Cardiac muscle cell (in vitro differentiated cells and primary cell): ENCODE data around the gene TMEM115. TPM values are rescaled to one million over a fixed set of nuclear protein-coding genes. Genes with fewer than 3 reads are reported as not detected.

Experiments used
- DNase-seq, 2 donors: peaks; one replicate each; pipeline versions ENCODE4 v3.0.0 to v3.0.0-alpha.2; 2010 to 2017; ENCODE audit warnings: low read depth in 1 of 2, low spot score in 1 of 2
- H3K27ac ChIP-seq: fragments of 200-600 bp; sonication (generic); 2 replicates; pipeline ENCODE4 v1.5.1; 2016
- H3K27me3 ChIP-seq: fragments of 200-600 bp; sonication (generic); 2 replicates; pipeline ENCODE4 v1.6.0; 2016; ENCODE audit warnings: control low read depth
- H3K36me3 ChIP-seq: fragments of 200-600 bp; sonication (generic); 2 replicates; pipeline ENCODE4 v1.5.1; 2016; ENCODE audit warnings: control low read depth
- H3K4me1 ChIP-seq: fragments of 200-600 bp; sonication (generic); 2 replicates; pipeline ENCODE4 v1.8.1; 2017; ENCODE audit warnings: low read depth, mild to moderate bottlenecking, mixed run types
- H3K4me3 ChIP-seq: fragments of 200-600 bp; sonication (generic); 2 replicates; pipeline ENCODE4 v1.5.1; 2016; ENCODE audit warnings: mild to moderate bottlenecking
- H3K9me3 ChIP-seq: fragments of 200-600 bp; sonication (generic); 2 replicates; pipeline ENCODE4 v1.5.1; 2017; ENCODE audit warnings: low read depth, mild to moderate bottlenecking, control low read depth
- CTCF ChIP-seq: IDR thresholded peaks from 2 replicates; pipeline ENCODE4 v1.5.1; 2012; ENCODE audit warnings: low read depth, mild to moderate bottlenecking, low read length
- polyA plus RNA-seq: library from polyadenylated mRNA; unstranded; fragments of >200 nt; fragmentation: Nextera tagmentation; extraction: Ambion mirVana; gene quantifications from 2 replicates; pipeline ENCODE4 v1.2.1, GENCODE V29; 2016
- total RNA-seq: library from RNA; depleted of rRNA; stranded (reverse); fragments of >200 nt; gene quantifications from 2 replicates; pipeline ENCODE4 v1.2.3, GENCODE V29; 2016

The TMEM115 gene
- total and polyA plus RNA-seq, 2 experiments from 2014 or later, result 57.9 to 67.0 TPM

GRCh38 chr3:50354850-50355249 lies 4.5 kb downstream of the TMEM115 start:
- no peak overlapping the region for H3K4me3 ChIP-seq
- peaks cover 10% of the 10 kb centered on the region for H3K36me3 ChIP-seq

GRCh38 chr3:50354186-50354764 lies 5.0 kb downstream of the TMEM115 start:
- no peak overlapping the region for H3K4me3 ChIP-seq
- DNase-seq, result no peak
- no peaks in the 10 kb centered on the region for H3K9me3 ChIP-seq
- peaks cover 28% of the 10 kb centered on the region for H3K4me1 ChIP-seq
- H3K36me3 ChIP-seq, result peaks cover 10% of the 10 kb centered on the region
- no peaks in the 10 kb centered on the region for H3K27me3 ChIP-seq
- H3K27ac ChIP-seq, result no peak overlapping the region
- TF ChIP-seq CTCF, result no peak

More at GRCh38 chr3:50354850-50355249, 4.5 kb downstream of the TMEM115 start:
- no peak for DNase-seq
- H3K27me3 ChIP-seq, result no peaks in the 10 kb centered on the region
- peaks cover 28% of the 10 kb centered on the region for H3K4me1 ChIP-seq
- H3K9me3 ChIP-seq, result no peaks in the 10 kb centered on the region
- TF ChIP-seq CTCF, result no peak
- H3K27ac ChIP-seq, result no peak overlapping the region

GRCh38 chr3:50353245-50354004 lies 5.9 kb downstream of the TMEM115 start:
- H3K36me3 ChIP-seq, result peaks cover 10% of the 10 kb centered on the region
- DNase-seq, result no peak
- peaks cover 26% of the 10 kb centered on the region for H3K4me1 ChIP-seq
- no peak overlapping the region for H3K27ac ChIP-seq
- TF ChIP-seq CTCF, result no peak
- H3K27me3 ChIP-seq, result no peaks in the 10 kb centered on the region
- H3K9me3 ChIP-seq, result no peaks in the 10 kb centered on the region
- H3K4me3 ChIP-seq, result no peak overlapping the region

DNA sequence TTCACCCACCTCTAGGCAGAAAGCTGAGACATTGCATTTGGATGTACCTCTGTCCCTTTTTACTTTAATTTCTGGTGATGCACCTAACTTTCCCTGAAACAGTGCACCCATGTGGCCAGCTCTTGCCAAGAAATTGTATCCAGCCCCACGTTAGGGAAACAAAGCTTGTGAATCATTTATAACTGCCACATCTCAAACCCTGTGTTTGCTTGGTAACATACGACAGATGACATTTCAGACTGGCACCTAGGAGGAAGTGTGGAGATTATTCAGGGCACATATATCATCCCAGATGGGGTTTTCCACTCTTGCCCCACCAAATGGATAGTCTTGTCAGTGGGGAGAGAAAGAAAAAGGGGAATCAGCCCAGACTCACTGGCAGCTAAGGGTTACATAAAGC lies 6.5 kb downstream of the TMEM115 start:
- H3K4me1 ChIP-seq, result peaks cover 20% of the 10 kb centered on the region
- no peaks in the 10 kb centered on the region for H3K9me3 ChIP-seq
- TF ChIP-seq CTCF, result peak; percentile 15
- no peak overlapping the region for H3K4me3 ChIP-seq
- no peaks in the 10 kb centered on the region for H3K27me3 ChIP-seq
- DNase-seq, result no peak
- H3K36me3 ChIP-seq, result peaks cover 10% of the 10 kb centered on the region
- H3K27ac ChIP-seq, result no peak overlapping the region

GRCh38 chr3:50351323-50351697 lies 8.0 kb downstream of the TMEM115 start:
- peaks cover 10% of the 10 kb centered on the region for H3K36me3 ChIP-seq
- H3K4me3 ChIP-seq, result peak overlapping the region; percentile 89
- peaks cover 7% of the 10 kb centered on the region for H3K4me1 ChIP-seq
- no peaks in the 10 kb centered on the region for H3K9me3 ChIP-seq
- no peak overlapping the region for H3K27ac ChIP-seq
- H3K27me3 ChIP-seq, result no peaks in the 10 kb centered on the region
- no peak for TF ChIP-seq CTCF
- DNase-seq, result no peak
